HFF-Myc (cell line): ENCODE measurements around the gene POLE4.

Experiments used
- DNase-seq: peaks from one replicate; pipeline ENCODE4 v3.0.0-alpha.2; 2011; ENCODE audit warnings: low read depth; ENCODE audit errors: extremely low read depth
- H3K4me3 ChIP-seq: replicated peaks from 2 replicates; pipeline ENCODE4 v1.5.1; 2011; ENCODE audit warnings: low read depth, mild to moderate bottlenecking, control low read depth, low read length
- TF ChIP-seq, protein P1 (sequence below): IDR thresholded peaks from 2 replicates; pipeline ENCODE4 v1.5.1; 2012; ENCODE audit warnings: mild to moderate bottlenecking, low read depth, low read length, control low read depth; ENCODE audit errors: missing control alignments

POLE4 gene

DNA sequence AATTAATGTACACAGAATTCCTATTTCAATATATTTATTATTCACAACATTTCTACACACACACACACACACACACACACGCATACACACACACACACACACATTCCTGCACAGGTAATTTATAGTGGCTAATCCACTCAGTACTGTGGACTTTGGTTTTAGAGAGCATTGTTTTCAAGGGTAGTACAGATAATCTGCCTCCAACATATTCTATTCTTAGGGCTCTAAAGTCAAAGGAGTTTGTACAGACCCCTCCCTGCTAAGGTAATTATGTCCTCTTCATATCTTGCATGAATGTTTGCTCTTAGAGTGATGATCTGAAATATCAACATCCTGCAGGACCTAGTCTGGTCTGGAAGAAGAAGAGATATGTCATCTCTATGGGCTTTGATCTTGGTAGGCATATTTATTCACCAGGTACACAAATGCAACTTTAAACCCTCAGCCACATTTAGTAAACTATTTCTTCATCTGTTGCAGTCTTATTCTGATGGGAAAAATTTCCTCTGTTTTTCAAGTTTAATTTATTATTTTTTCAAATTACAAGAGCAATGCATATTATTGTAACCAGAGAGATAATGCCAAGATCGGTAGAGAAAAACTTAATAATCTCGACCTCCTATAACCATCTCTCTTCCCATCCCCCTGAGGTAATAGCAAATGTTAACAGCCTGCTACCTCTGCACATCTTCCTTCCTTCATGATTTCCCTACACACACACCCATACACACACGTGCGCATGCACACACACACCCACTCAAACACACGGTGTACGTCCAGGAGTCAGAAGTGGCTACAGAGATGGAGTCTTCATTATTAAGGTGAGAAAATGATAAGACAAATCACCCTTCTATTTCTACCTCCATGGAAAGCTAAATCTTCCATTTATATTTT is 18.3 kb upstream of the POLE4 start:
- no peak overlapping the region for H3K4me3 ChIP-seq

DNA sequence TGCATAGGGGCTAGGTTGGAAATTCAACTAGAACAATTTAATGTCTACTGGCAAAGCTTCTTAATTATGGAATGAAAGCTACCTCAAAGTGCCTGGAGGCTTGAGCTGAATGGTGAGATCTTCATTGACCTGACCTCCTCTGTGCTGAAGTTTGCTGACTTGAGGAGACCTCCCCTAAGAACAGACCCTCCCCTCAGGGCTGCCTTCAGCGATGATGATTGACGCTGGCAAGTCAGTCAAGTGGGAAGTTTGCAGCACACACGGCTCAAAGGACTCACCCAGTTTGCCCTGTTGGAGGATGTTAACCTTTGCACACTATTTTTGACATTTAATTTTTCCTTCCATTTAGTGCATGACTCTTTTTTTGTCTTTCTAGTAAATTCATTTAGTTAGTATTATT is 17.2 kb upstream of the POLE4 start:
- DNase-seq = no peak
- TF ChIP-seq, protein P1, sequence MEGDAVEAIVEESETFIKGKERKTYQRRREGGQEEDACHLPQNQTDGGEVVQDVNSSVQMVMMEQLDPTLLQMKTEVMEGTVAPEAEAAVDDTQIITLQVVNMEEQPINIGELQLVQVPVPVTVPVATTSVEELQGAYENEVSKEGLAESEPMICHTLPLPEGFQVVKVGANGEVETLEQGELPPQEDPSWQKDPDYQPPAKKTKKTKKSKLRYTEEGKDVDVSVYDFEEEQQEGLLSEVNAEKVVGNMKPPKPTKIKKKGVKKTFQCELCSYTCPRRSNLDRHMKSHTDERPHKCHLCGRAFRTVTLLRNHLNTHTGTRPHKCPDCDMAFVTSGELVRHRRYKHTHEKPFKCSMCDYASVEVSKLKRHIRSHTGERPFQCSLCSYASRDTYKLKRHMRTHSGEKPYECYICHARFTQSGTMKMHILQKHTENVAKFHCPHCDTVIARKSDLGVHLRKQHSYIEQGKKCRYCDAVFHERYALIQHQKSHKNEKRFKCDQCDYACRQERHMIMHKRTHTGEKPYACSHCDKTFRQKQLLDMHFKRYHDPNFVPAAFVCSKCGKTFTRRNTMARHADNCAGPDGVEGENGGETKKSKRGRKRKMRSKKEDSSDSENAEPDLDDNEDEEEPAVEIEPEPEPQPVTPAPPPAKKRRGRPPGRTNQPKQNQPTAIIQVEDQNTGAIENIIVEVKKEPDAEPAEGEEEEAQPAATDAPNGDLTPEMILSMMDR = no peak
- no peak overlapping the region for H3K4me3 ChIP-seq

More for the DNA sequence above, 18.3 kb upstream of the POLE4 start:
- DNase-seq = no peak
- TF ChIP-seq, protein P1 = no peak

DNA sequence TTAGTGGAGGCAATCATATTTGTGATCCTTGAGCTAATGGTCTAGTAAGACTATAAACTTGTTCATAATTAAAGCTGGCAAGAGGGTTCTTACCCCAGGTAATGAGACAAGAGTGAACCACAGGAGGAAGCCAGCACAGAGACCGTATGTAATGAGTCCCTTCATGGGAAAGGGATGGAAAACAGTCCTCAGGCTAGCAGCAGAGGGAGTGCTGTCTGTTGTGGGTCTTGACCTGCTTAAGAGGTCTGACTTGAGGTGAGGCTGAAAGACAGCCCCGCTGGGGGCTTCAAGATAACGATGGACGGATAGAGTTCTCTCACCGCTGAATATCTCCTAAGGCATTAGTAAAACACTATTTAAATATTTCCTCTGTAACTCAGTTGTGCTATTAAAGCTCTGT is 16.2 kb upstream of the POLE4 start:
- no peak overlapping the region for H3K4me3 ChIP-seq
- TF ChIP-seq, protein P1 = no peak
- no peak for DNase-seq

DNA sequence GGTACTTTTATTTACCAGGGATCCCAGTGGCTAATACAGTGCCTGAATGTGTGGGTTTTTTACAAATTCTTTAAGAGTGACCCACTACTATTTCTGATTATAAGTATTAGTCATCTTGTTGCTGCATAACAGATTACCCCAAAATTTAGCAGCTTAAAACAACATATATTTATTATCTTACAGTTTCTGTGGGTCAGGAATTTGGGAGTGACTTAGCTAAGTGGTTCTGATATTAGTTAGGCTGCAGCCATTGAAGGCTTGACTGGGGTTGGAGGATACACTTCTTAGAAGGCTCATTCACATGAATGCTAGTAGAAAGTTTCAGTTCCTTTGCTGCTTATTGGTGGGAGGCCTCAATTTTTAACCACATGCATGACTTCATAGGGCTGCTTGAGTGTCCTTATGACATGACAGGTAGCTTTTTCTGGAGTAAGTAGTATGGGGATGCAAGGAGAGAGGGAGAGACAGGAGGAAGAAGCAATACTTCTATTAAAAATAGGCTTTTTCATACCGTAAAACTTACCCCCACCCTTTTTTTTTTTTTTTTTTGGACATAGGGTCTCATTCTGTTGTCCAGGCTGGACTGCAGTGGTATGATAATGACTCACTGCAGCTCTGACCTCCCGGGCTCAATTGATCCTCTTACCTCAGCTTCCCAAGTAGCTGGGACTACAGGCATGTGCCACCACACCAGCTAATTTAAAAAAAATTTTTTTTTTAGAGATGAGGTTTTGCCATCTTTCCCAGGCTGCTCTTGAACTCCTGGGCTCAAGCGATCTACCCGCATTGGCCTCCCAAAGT is 13.3 kb upstream of the POLE4 start:
- TF ChIP-seq, protein P1 = no peak
- H3K4me3 ChIP-seq = no peak overlapping the region
- no peak for DNase-seq

DNA sequence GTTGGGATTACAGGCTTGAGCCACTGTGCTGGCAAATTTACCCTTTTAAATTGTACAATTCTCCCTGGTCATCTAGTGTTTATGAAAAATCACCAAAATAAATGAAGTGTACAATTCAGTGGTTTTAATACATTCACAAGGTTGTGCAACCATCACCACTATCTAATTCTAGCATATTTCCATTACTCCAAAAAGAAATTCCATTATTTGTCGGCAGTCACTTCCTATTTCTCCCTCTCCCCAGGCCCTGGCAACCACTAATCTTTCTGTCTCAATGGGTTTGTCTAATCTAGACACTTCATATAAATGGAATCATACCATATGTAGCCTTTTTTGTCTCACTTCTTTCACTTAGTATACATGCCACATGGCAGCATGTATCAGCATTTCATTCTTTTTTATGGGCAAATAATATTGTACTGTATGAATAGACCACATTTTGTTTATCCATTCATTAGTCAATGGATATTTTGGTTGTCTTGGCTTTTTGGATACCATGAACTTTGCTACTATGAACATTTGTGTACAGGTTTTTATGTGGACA is 12.6 kb upstream of the POLE4 start:
- no peak overlapping the region for H3K4me3 ChIP-seq
- TF ChIP-seq, protein P1 = no peak
- DNase-seq = no peak

DNA sequence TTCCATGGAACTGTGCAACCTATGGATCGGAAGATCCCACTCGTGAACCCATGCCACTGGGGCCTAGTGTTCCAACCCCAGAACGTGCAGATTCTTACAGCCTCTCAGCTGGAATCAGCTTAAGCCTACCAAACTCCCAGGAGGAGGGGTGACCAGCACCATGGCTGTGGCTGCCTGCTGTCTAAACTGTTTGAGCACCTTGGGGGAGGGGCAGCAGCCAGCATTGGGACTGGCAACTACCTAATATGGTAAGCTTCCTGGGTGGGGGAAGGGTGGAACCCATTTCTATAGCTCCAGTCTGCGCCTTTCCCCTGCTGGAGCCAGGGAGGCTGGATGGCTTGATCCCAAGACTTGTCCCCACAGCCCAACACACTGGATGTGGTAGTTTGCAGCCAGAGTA is 10.7 kb upstream of the POLE4 start:
- TF ChIP-seq, protein P1 = no peak
- no peak for DNase-seq
- no peak overlapping the region for H3K4me3 ChIP-seq
